AG04449 (cell line): ENCODE measurements around the gene ADCK2.
"Not testable (repeated sequence)": the region's sequence is repeated elsewhere in the genome, so short reads cannot be mapped to it uniquely, and the experiment has no call there.

Experiments
- CTCF ChIA-PET: fragments of 350-600 bp; formaldehyde crosslinking; extraction: SDS; loops from one replicate; lab custom pipeline; 2021; ENCODE audit warnings: antibody characterized with exemption; lab: Yijun Ruan, JAX
- POLR2A ChIA-PET: fragments of 400-600, 350-600 bp; formaldehyde crosslinking; extraction: SDS; loops from one replicate; lab custom pipeline; 2020; ENCODE audit warnings: antibody characterized with exemption, inconsistent platforms; lab: Yijun Ruan, JAX
- DNase-seq: peaks from one replicate; pipeline ENCODE4 v3.0.0-alpha.2; 2010; ENCODE audit warnings: low read depth, low spot score
- H3K4me3 ChIP-seq: 2 replicates; pipeline ENCODE4 v1.5.1; 2011; ENCODE audit warnings: low read depth, mild to moderate bottlenecking, control low read depth, low read length
- CTCF ChIP-seq: IDR thresholded peaks from one replicate; pipeline ENCODE4 v1.5.1; 2011; ENCODE audit warnings: mild to moderate bottlenecking, moderate library complexity, low read length, control low read depth, inconsistent platforms; ENCODE audit not compliant: insufficient read depth; ENCODE audit errors: missing control alignments

Gene ADCK2

GRCh38 chr7:140672382-140673062 lies at the start of gene ADCK2:
Gene ADCK2 (plus strand): TSS chr7:140672945. CDS start chr7:140673331, 386 bp downstream.
- peak within 1 kb of the TSS; percentile 71 for H3K4me3 ChIP-seq
- TF ChIP-seq CTCF, result no peak
- ChIA-PET CTCF (interaction anchor here (2.5 to 4.8 kb wide), 3 partner anchors 13 to 341 kb away, joined by 7 to 39 read pairs (median 35); partner anchors contain the start of gene MRPS33), POLR2A (no interaction called here)
- no peak for DNase-seq

GRCh38 chr7:140623980-140624379 lies 48.8 kb upstream of the ADCK2 start:
- no peak overlapping the region for H3K4me3 ChIP-seq
- DNase-seq, result no peak
- TF ChIP-seq CTCF, result no peak
- ChIA-PET CTCF (no interaction called here), POLR2A (no interaction called here)

GRCh38 chr7:140624392-140625191 lies 48.2 kb upstream of the ADCK2 start:
- ChIA-PET CTCF (interaction anchor here (1.5 kb wide), 2 partner anchors 14 to 107 kb away, joined by 4 read pairs; no protein-coding TSS in a partner anchor), POLR2A (no interaction called here)
- no peak for TF ChIP-seq CTCF
- no peak overlapping the region for H3K4me3 ChIP-seq
- no peak for DNase-seq

- POLR2A ChIA-PET, H3K4me3 ChIP-seq, DNase-seq: not testable (repeated sequence)
- CTCF ChIA-PET, result interaction anchor here (0.6 to 1.5 kb wide), 3 partner anchors 13 to 178 kb away, joined by 3 to 4 read pairs (median 4); no protein-coding TSS in a partner anchor
Measured at GRCh38 chr7:140625192-140625558, 47.6 kb upstream of the ADCK2 start.

- CTCF ChIA-PET, result interaction anchor here (0.6 to 3.1 kb wide), 5 partner anchors 10 to 177 kb away, joined by 3 to 11 read pairs (median 4); no protein-coding TSS in a partner anchor
- POLR2A ChIA-PET, result interaction anchor here (0.6 to 1.8 kb wide), 3 partner anchors 14 to 245 kb away, joined by 3 to 7 read pairs (median 3); partner anchors contain the start of gene DENND2A
- peak; percentile 85 for DNase-seq
- no peak for TF ChIP-seq CTCF
- H3K4me3 ChIP-seq, result no peak overlapping the region
Measured at GRCh38 chr7:140625908-140626868, 46.6 kb upstream of the ADCK2 start.

GRCh38 chr7:140631021-140631420 lies 41.7 kb upstream of the ADCK2 start:
- DNase-seq, result no peak
- CTCF ChIA-PET, result interaction anchor here (1.8 kb wide), 1 partner anchor 112 kb away, joined by 4 read pairs; no protein-coding TSS in a partner anchor
- no peak for TF ChIP-seq CTCF
- no peak overlapping the region for H3K4me3 ChIP-seq
- POLR2A ChIA-PET, result no interaction called here
